Measurements from ENCODE around the gene CSN2.

CSN2 gene

DNA sequence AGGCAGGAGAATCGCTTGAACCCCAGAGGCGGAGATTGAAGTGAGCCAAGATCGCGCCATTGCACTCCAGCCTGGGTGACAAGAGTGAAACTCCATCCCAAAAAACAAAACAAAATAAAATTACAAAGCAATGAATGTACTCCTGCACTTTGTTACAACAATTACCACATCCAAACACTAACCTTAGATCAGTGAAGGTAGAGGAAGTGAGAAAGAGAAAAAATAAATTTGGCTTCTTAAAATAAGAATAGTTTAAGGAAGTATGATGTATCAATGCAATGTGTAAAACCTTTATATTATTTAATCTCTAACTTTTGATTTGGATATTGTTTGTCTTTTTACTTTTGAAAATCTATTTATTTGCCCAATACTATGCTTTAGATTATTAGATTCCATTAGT is 56.3 kb downstream of the CSN2 start:
- TF ChIP-seq, protein P1, sequence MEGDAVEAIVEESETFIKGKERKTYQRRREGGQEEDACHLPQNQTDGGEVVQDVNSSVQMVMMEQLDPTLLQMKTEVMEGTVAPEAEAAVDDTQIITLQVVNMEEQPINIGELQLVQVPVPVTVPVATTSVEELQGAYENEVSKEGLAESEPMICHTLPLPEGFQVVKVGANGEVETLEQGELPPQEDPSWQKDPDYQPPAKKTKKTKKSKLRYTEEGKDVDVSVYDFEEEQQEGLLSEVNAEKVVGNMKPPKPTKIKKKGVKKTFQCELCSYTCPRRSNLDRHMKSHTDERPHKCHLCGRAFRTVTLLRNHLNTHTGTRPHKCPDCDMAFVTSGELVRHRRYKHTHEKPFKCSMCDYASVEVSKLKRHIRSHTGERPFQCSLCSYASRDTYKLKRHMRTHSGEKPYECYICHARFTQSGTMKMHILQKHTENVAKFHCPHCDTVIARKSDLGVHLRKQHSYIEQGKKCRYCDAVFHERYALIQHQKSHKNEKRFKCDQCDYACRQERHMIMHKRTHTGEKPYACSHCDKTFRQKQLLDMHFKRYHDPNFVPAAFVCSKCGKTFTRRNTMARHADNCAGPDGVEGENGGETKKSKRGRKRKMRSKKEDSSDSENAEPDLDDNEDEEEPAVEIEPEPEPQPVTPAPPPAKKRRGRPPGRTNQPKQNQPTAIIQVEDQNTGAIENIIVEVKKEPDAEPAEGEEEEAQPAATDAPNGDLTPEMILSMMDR (IDR thresholded peaks at IDR 0.05; ENCODE audit: low read depth, low read length) = no peak
- H3K4me3 ChIP-seq (ENCODE audit: low read depth, low read length) = no peak overlapping the region

DNA sequence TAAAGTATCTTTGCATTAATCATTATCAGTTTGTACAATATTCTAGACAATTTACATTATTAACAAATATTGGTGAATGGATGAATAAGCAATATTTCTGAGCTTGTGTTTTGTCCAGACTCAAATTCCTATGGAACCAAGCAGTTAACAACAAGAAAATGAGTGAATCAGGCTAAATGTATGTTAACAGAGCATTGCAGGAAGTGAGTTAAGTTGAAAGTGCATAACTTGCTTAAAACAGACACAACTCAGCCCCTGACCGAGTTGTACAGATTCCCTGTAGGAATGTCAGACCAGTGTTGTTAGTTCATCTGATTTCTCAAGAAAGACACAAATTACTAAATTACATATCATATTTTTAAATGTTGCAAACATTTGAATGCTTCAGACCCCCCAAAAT is 58.4 kb downstream of the CSN2 start:
- TF ChIP-seq, protein P1 (IDR thresholded peaks at IDR 0.05; ENCODE audit: low read depth, low read length) = no peak
- no peak overlapping the region for H3K4me3 ChIP-seq (ENCODE audit: low read depth, low read length)

Measured in WI38 (cell line).